CD8-positive, alpha-beta memory T cell (primary cell): ENCODE measurements around the gene STAM. TPM values are rescaled to one million over a fixed set of nuclear protein-coding genes. Genes with fewer than 3 reads are reported as not detected.
"Not testable (repeated sequence)": the region's sequence is repeated elsewhere in the genome, so short reads cannot be mapped to it uniquely, and the experiment has no call there.

Experiments
- CTCF ChIA-PET: fragments of 350-600 bp; sonication (Branson Sonifier 250); formaldehyde crosslinking; loops from one replicate; lab custom pipeline; 2021; ENCODE audit warnings: antibody characterized with exemption; lab: Charles Lee
- POLR2A ChIA-PET: fragments of 350-600 bp; sonication (Branson Sonifier 250); formaldehyde crosslinking; loops from one replicate; lab custom pipeline; 2021; ENCODE audit warnings: antibody characterized with exemption; lab: Charles Lee
- DNase-seq, 5 donors: peaks; one replicate each; pipeline versions ENCODE4 v3.0.0 to v3.0.0-alpha.2; 2020 to 2022; ENCODE audit warnings: mixed read lengths in 1 of 5
- H3K27ac ChIP-seq: one replicate; pipeline ENCODE4 v1.7.0; 2013; ENCODE audit warnings: low read depth, mild to moderate bottlenecking, low read length, moderate library complexity
- H3K27me3 ChIP-seq: 2 replicates; pipeline ENCODE4 v1.7.0; 2013; ENCODE audit warnings: low read length, mild to moderate bottlenecking; ENCODE audit not compliant: insufficient read depth, poor library complexity, severe bottlenecking
- H3K36me3 ChIP-seq: 2 replicates; pipeline ENCODE4 v1.7.0; 2013; ENCODE audit warnings: mild to moderate bottlenecking, low read length, moderate library complexity; ENCODE audit not compliant: insufficient read depth
- H3K4me1 ChIP-seq: 2 replicates; pipeline ENCODE4 v1.7.0; 2013; ENCODE audit warnings: mild to moderate bottlenecking, low read length, moderate library complexity; ENCODE audit not compliant: insufficient read depth
- H3K4me3 ChIP-seq: 2 replicates; pipeline ENCODE4 v1.7.0; 2013; ENCODE audit warnings: mild to moderate bottlenecking, low read length
- H3K9me3 ChIP-seq: 2 replicates; pipeline ENCODE4 v1.7.0; 2013; ENCODE audit warnings: mild to moderate bottlenecking, low read length
- H3K27ac Mint-ChIP-seq, 8 donors: one replicate each; pipeline ENCODE4 v1.8.0; 2020 to 2021; ENCODE audit warnings: mixed read lengths in 8 of 8, mild to moderate bottlenecking in 6 of 8, inconsistent platforms in 3 of 8, moderate library complexity in 3 of 8
- H3K27me3 Mint-ChIP-seq, 2 donors: one replicate each; pipeline ENCODE4 v1.8.0; 2020 to 2021; ENCODE audit warnings: mixed read lengths in 2 of 2, mild to moderate bottlenecking in 1 of 2, moderate library complexity in 1 of 2
- H3K36me3 Mint-ChIP-seq, 3 donors: one replicate each; pipeline ENCODE4 v1.8.0; 2020 to 2021; ENCODE audit warnings: mixed read lengths in 3 of 3, inconsistent platforms in 1 of 3, mild to moderate bottlenecking in 1 of 3
- H3K4me1 Mint-ChIP-seq, 3 donors: one replicate each; pipeline ENCODE4 v1.8.0; 2020 to 2021; ENCODE audit warnings: mixed read lengths in 3 of 3, inconsistent platforms in 1 of 3, mild to moderate bottlenecking in 1 of 3
- H3K4me3 Mint-ChIP-seq, 7 donors: one replicate each; pipeline ENCODE4 v1.8.0; 2020 to 2021; ENCODE audit warnings: mixed read lengths in 7 of 7, mild to moderate bottlenecking in 6 of 7, moderate library complexity in 4 of 7, inconsistent platforms in 2 of 7
- H3K9me3 Mint-ChIP-seq, 5 donors: one replicate each; pipeline ENCODE4 v1.8.0; 2020 to 2022; ENCODE audit warnings: mixed read lengths in 5 of 5, mild to moderate bottlenecking in 3 of 5, moderate library complexity in 2 of 5, inconsistent platforms in 1 of 5
- polyA plus RNA-seq: library from polyadenylated mRNA; unstranded; fragments of 300-500 nt; fragmentation: Illumina TruSeq; gene quantifications from one replicate; pipeline ENCODE4 v1.2.3, GENCODE V29; 2021
- total RNA-seq, 2 experiments: library from RNA; stranded (reverse); gene quantifications; one replicate each; pipeline ENCODE4 v1.2.3, GENCODE V29; 2021

The STAM gene
- total and polyA plus RNA-seq, 3 experiments from 2014 or later = 7.8 to 22.3 (median 18.5) TPM

- H3K27ac ChIP-seq = no peak overlapping the region
These were observed 34.4 kb upstream of the STAM start for GRCh38 chr10:17609523-17610079.

GRCh38 chr10:17616403-17617030 is 27.4 kb upstream of the STAM start:
- Mint-ChIP-seq H3K36me3 (no peaks in the 10 kb centered on the region), H3K27ac (no peak overlapping the region), H3K4me3 (peak overlapping the region; percentile 53 to 76 (median 65)), H3K4me1 (peaks cover 5 to 13% (median 8%) of the 10 kb centered on the region in 3 donors), H3K9me3 (no peaks in the 10 kb centered on the region), H3K27me3 (peaks cover 8 to 17% of the 10 kb centered on the region in 2 donors)
- CTCF ChIA-PET = interaction anchor here (1.0 to 1.5 kb wide), 2 partner anchors 74 to 961 kb away, joined by 3 read pairs; no protein-coding TSS in a partner anchor
- DNase-seq = peak in 1 of 5 donors; percentile 7
- H3K4me3 ChIP-seq = peak overlapping the region; percentile 43
- H3K27me3 ChIP-seq = no peaks in the 10 kb centered on the region
- no peaks in the 10 kb centered on the region for H3K9me3 ChIP-seq
- POLR2A ChIA-PET = interaction anchor here (0.5 to 0.6 kb wide), 2 partner anchors 17 to 590 kb away, joined by 3 to 6 read pairs; no protein-coding TSS in a partner anchor
- no peak overlapping the region for H3K27ac ChIP-seq
- H3K4me1 ChIP-seq = peaks cover 5% of the 10 kb centered on the region
- no peaks in the 10 kb centered on the region for H3K36me3 ChIP-seq

More at GRCh38 chr10:17609523-17610079, 34.4 kb upstream of the STAM start:
- POLR2A ChIA-PET = no interaction called here
- Mint-ChIP-seq H3K27ac (peak overlapping the region in 2 of 8 donors; percentile 26 to 47), H3K27me3 (peaks cover 0 to 4% of the 10 kb centered on the region in 2 donors), H3K4me1 (peaks cover 0 to 8% (median 3%) of the 10 kb centered on the region in 3 donors), H3K4me3 (no peak overlapping the region), H3K36me3 (no peaks in the 10 kb centered on the region), H3K9me3 (no peaks in the 10 kb centered on the region)
- Histone ChIP-seq H3K4me1 (no peaks in the 10 kb centered on the region), H3K9me3 (no peaks in the 10 kb centered on the region), H3K36me3 (no peaks in the 10 kb centered on the region), H3K27me3 (no peaks in the 10 kb centered on the region), H3K4me3 (no peak overlapping the region)
- no peak for DNase-seq
- CTCF ChIA-PET = interaction anchor here (1.0 to 1.8 kb wide), 3 partner anchors 10 to 134 kb away, joined by 3 to 9 read pairs (median 6); no protein-coding TSS in a partner anchor

- H3K27me3 Mint-ChIP-seq = peaks cover 8 to 21% of the 10 kb centered on the region in 2 donors
- peak; percentile 26 to 56 (median 37) for DNase-seq
- Histone ChIP-seq H3K4me1 (peaks cover 5% of the 10 kb centered on the region), H3K4me3 (peak within 1 kb of the TSS; percentile 76), H3K9me3 (no peaks in the 10 kb centered on the region), H3K27me3 (no peaks in the 10 kb centered on the region), H3K36me3 (no peaks in the 10 kb centered on the region), H3K27ac (no peak within 1 kb of the TSS)
- ChIA-PET CTCF (interaction anchor here (1.5 to 2.0 kb wide), 2 partner anchors 27 to 74 kb away, joined by 3 to 4 read pairs; partner anchors contain the start of gene STAM), POLR2A (interaction anchor here (0.5 to 0.6 kb wide), 3 partner anchors 16 to 591 kb away, joined by 3 to 6 read pairs (median 3); no protein-coding TSS in a partner anchor)
- H3K4me1 Mint-ChIP-seq = peaks cover 5 to 12% (median 8%) of the 10 kb centered on the region in 3 donors
- peak within 1 kb of the TSS; percentile 80 to 92 (median 87) for H3K4me3 Mint-ChIP-seq
- H3K27ac Mint-ChIP-seq = peak within 1 kb of the TSS in 2 of 8 donors; percentile 21 to 77
- H3K9me3 Mint-ChIP-seq = no peaks in the 10 kb centered on the region
- H3K36me3 Mint-ChIP-seq = no peaks in the 10 kb centered on the region
These were observed 26.7 kb upstream of the STAM start, which contains the start of gene HACD1 for GRCh38 chr10:17617031-17617911. TSS of gene HACD1 (minus strand) at chr10:17617374. CDS start at chr10:17617339, 35 bp downstream.

GRCh38 chr10:17622061-17622460 is 21.9 kb upstream of the STAM start:
- H3K4me3 Mint-ChIP-seq = no peak overlapping the region
- no peak overlapping the region for H3K27ac ChIP-seq
- H3K4me3 ChIP-seq = no peak overlapping the region
- no peaks in the 10 kb centered on the region for H3K36me3 ChIP-seq
- peaks cover 16 to 34% of the 10 kb centered on the region in 2 donors for H3K27me3 Mint-ChIP-seq
- no peak for DNase-seq
- no peaks in the 10 kb centered on the region for H3K27me3 ChIP-seq
- peak overlapping the region in 2 of 8 donors; percentile 24 to 30 for H3K27ac Mint-ChIP-seq
- ChIA-PET CTCF (interaction anchor here (1.0 kb wide), 1 partner anchor 11 kb away, joined by 3 read pairs; no protein-coding TSS in a partner anchor), POLR2A (interaction anchor here (0.7 kb wide), 1 partner anchor 22 kb away, joined by 3 read pairs; the partner anchor contains the start of gene STAM)
- no peaks in the 10 kb centered on the region for H3K9me3 Mint-ChIP-seq
- H3K4me1 ChIP-seq = peaks cover 5% of the 10 kb centered on the region
- no peaks in the 10 kb centered on the region for H3K9me3 ChIP-seq
- H3K4me1 Mint-ChIP-seq = peaks cover 5 to 10% (median 8%) of the 10 kb centered on the region in 3 donors
- no peaks in the 10 kb centered on the region for H3K36me3 Mint-ChIP-seq

- H3K4me3 Mint-ChIP-seq = no peak overlapping the region
- H3K9me3 Mint-ChIP-seq = no peaks in the 10 kb centered on the region
- no peak overlapping the region for H3K27ac Mint-ChIP-seq
- H3K27ac ChIP-seq = no peak overlapping the region
- no peaks in the 10 kb centered on the region for H3K4me1 ChIP-seq
- no peaks in the 10 kb centered on the region for H3K27me3 ChIP-seq
- H3K4me1 Mint-ChIP-seq = no peaks in the 10 kb centered on the region
- ChIA-PET CTCF (interaction anchor here (1.4 kb wide), 1 partner anchor 19 kb away, joined by 5 read pairs; the partner anchor contains the start of gene STAM), POLR2A (no interaction called here)
- H3K36me3 Mint-ChIP-seq = no peaks in the 10 kb centered on the region
- no peak overlapping the region for H3K4me3 ChIP-seq
- H3K9me3 ChIP-seq = no peaks in the 10 kb centered on the region
- peaks cover 12 to 17% of the 10 kb centered on the region in 2 donors for H3K27me3 Mint-ChIP-seq
- no peaks in the 10 kb centered on the region for H3K36me3 ChIP-seq
- DNase-seq = no peak
These were observed 19.0 kb upstream of the STAM start for GRCh38 chr10:17624996-17625395.

GRCh38 chr10:17626656-17627055 is 17.3 kb upstream of the STAM start:
- no peak overlapping the region for H3K27ac ChIP-seq
- no peaks in the 10 kb centered on the region for H3K9me3 Mint-ChIP-seq
- no peak overlapping the region for H3K4me3 Mint-ChIP-seq
- CTCF ChIA-PET = no interaction called here
- POLR2A ChIA-PET = no interaction called here
- no peaks in the 10 kb centered on the region for H3K9me3 ChIP-seq
- H3K4me1 ChIP-seq = no peaks in the 10 kb centered on the region
- no peaks in the 10 kb centered on the region for H3K36me3 Mint-ChIP-seq
- DNase-seq = no peak
- no peaks in the 10 kb centered on the region for H3K4me1 Mint-ChIP-seq
- no peaks in the 10 kb centered on the region for H3K27me3 ChIP-seq
- H3K27me3 Mint-ChIP-seq = peaks cover 8 to 17% of the 10 kb centered on the region in 2 donors
- no peak overlapping the region for H3K27ac Mint-ChIP-seq
- no peak overlapping the region for H3K4me3 ChIP-seq
- H3K36me3 ChIP-seq = no peaks in the 10 kb centered on the region

GRCh38 chr10:17632590-17632989 is 11.4 kb upstream of the STAM start:
- H3K4me3 ChIP-seq, H3K27ac Mint-ChIP-seq, H3K4me1 Mint-ChIP-seq, H3K27ac ChIP-seq, CTCF ChIA-PET, H3K4me1 ChIP-seq, H3K9me3 ChIP-seq, H3K36me3 ChIP-seq, H3K27me3 ChIP-seq, DNase-seq, H3K27me3 Mint-ChIP-seq, H3K36me3 Mint-ChIP-seq, POLR2A ChIA-PET, H3K9me3 Mint-ChIP-seq, H3K4me3 Mint-ChIP-seq: not testable (repeated sequence)
